ENCODE results near the gene CPNE4. TPM values are rescaled to one million over a fixed set of nuclear protein-coding genes. Genes with fewer than 3 reads are reported as not detected.

The CPNE4 gene
- total and polyA plus RNA-seq, 9 of the 15 experiments (the other 6 are each of a cell fraction or from before 2014, with no cell fraction given) = not detected

GRCh38 chr3:131895766-131896165 lies 139.0 kb downstream of the CPNE4 start:
- no peaks in the 10 kb centered on the region for H3K4me1 ChIP-seq (replicated peaks in 1 of 2; ENCODE audit: control insufficient read depth in 2 of 2, insufficient read depth in 2 of 2, low read length in 2 of 2)
- no peaks in the 10 kb centered on the region for H3K27me3 ChIP-seq (ENCODE audit: control insufficient read depth in 2 of 2, insufficient read depth in 2 of 2, low read length in 2 of 2)
- no peak overlapping the region for H3K4me3 ChIP-seq
- no peak overlapping the region for H3K27ac ChIP-seq (ENCODE audit: extremely low read depth, low read depth, low read length)
- H3K9me3 ChIP-seq (replicated peaks; ENCODE audit: control insufficient read depth, insufficient read depth, low read depth, low read length) = no peaks in the 10 kb centered on the region
- no peak overlapping the region for H3K9ac ChIP-seq (ENCODE audit: insufficient read depth in 1 of 2, low read depth in 2 of 2, low read length in 2 of 2)
- POLR2A ChIA-PET = interaction anchor here (0.7 kb wide), 1 partner anchor 963 kb away, joined by 3 read pairs; no protein-coding TSS in a partner anchor
- no peak overlapping the region for H3K4me2 ChIP-seq (ENCODE audit: insufficient read depth, low read length)
- 0% methylated on average over 3 of the region's 3 CpGs for WGBS (ENCODE audit: insufficient coverage, low coverage, missing lambda C conversion rate)
- in situ Hi-C loops (cut with MboI) = no loop called here
- H3K36me3 ChIP-seq (ENCODE audit: control insufficient read depth, insufficient read depth, low read length) = no peaks in the 10 kb centered on the region
- no peaks in the 10 kb centered on the region for H3K9me1 ChIP-seq (ENCODE audit: control insufficient read depth, insufficient read depth, low read length)
- H4K20me1 ChIP-seq (replicated peaks; ENCODE audit: control insufficient read depth, insufficient read depth, low read length) = no peaks in the 10 kb centered on the region
- FAIRE-seq (no peak), ATAC-seq (no peak), DNase-seq (ENCODE audit: extremely low read depth in 1 of 4, low spot score in 3 of 4) (no peak)
- intact Hi-C loops (cut with micrococcal nuclease) = no loop called here
- no peaks in the 10 kb centered on the region for H3K79me2 ChIP-seq (ENCODE audit: control insufficient read depth, insufficient read depth, low read length)
- CTCF ChIA-PET (ENCODE audit: low intra/inter-chr PET ratio) = interaction anchor here (0.6 kb wide), 1 partner anchor 10 kb away, joined by 3 read pairs; no protein-coding TSS in a partner anchor
- H2AFZ ChIP-seq (ENCODE audit: low read depth, low read length) = no peak overlapping the region
- BruUV-seq (replicated peaks) = no TSS peak
- TF ChIP-seq UBTF (IDR thresholded peaks at IDR 0.05; ENCODE audit: borderline replicate concordance in 1 of 2, low read depth in 2 of 2, low read length in 2 of 2) (no peak), ZNF780A (CRISPR knock-in tag; IDR thresholded peaks at IDR 0.05) (no peak), ZNF586 (CRISPR knock-in tag; conservative IDR thresholded peaks at IDR 0.05) (no peak), SAP30 (IDR thresholded peaks at IDR 0.05; ENCODE audit: borderline replicate concordance, insufficient read depth, low read depth, low read length, poor library complexity, severe bottlenecking) (no peak), SMARCB1 (IDR thresholded peaks at IDR 0.05; ENCODE audit: insufficient read length, low read depth) (no peak), BHLHE40 (IDR thresholded peaks at IDR 0.05; ENCODE audit: low read length) (no peak), MYC (IDR thresholded peaks at IDR 0.05; ENCODE audit: low read depth, low read length) (no peak), MYC (CRISPR knock-in tag; IDR thresholded peaks at IDR 0.05; ENCODE audit: borderline replicate concordance, low read depth) (no peak), KDM5B (IDR thresholded peaks at IDR 0.05; ENCODE audit: insufficient replicate concordance, low read depth, low read length) (no peak), TBL1XR1 (IDR thresholded peaks at IDR 0.05; ENCODE audit: low read length in 2 of 2) (no peak), JUND (IDR thresholded peaks at IDR 0.05; ENCODE audit: borderline replicate concordance, low read depth, low read length) (no peak), JUND (tag; IDR thresholded peaks at IDR 0.05; ENCODE audit: borderline replicate concordance, low read depth, low read length) (no peak), ARHGAP35 (IDR thresholded peaks at IDR 0.05; ENCODE audit: partially characterized antibody) (no peak), ZEB2 (IDR thresholded peaks at IDR 0.05) (no peak), ZNF277 (CRISPR knock-in tag; IDR thresholded peaks at IDR 0.05; ENCODE audit: borderline replicate concordance) (no peak), GATA2 (CRISPR knock-in tag; IDR thresholded peaks at IDR 0.05) (no peak), ESRRB (CRISPR knock-in tag; IDR thresholded peaks at IDR 0.05; ENCODE audit: borderline replicate concordance) (no peak), MAFK (IDR thresholded peaks at IDR 0.05; ENCODE audit: low read length) (no peak), ZNF384 (IDR thresholded peaks at IDR 0.05; ENCODE audit: low read depth, low read length) (no peak), ETV6 (IDR thresholded peaks at IDR 0.05; ENCODE audit: borderline replicate concordance in 1 of 2, low read depth in 2 of 2, low read length in 1 of 2) (no peak), ETV6 (CRISPR knock-in tag; IDR thresholded peaks at IDR 0.05; ENCODE audit: borderline replicate concordance) (no peak), PML (IDR thresholded peaks at IDR 0.05; ENCODE audit: low read length) (no peak)

All from K562 (cell line).